A549 (cell line): ENCODE data around the gene MAD1L1.

Experiments used
- CEBPB ChIP-seq, 2 experiments: fragments of >200 bp in 1 of 2; sonication (Bioruptor Twin) in 1 of 2; formaldehyde crosslinking in 1 of 2; IDR thresholded peaks; 2 replicates each; pipeline ENCODE4 v1.6.1; 2012 to 2016
- CHD2 ChIP-seq: fragments of 150-350 bp; IDR thresholded peaks from 2 replicates; pipeline ENCODE4 v1.6.1; 2014; ENCODE audit warnings: low read length; ENCODE audit not compliant: partially characterized antibody
- MAX ChIP-seq: IDR thresholded peaks from 2 replicates; pipeline ENCODE4 v1.6.1; 2012

- no peak for TF ChIP-seq CHD2
- TF ChIP-seq MAX = no peak
- no peak for TF ChIP-seq CEBPB (IDR thresholded peaks at IDR 0.05)
Observed at GRCh38 chr7:2124604-2125345, 108.0 kb downstream of the MAD1L1 start.
